T-helper 2 cell (primary cell): ENCODE measurements around the gene MMP19.
"Not testable (repeated sequence)": the region's sequence is repeated elsewhere in the genome, so short reads cannot be mapped to it uniquely, and the experiment has no call there.

Experiments used
- DNase-seq, 5 experiments: peaks; one replicate each; pipeline versions ENCODE4 v3.0.0 to v3.0.0-alpha.2; 2012 to 2022

The MMP19 gene

GRCh38 chr12:55840581-55841351 lies 2.0 kb downstream of the MMP19 start:
- no peak for DNase-seq

GRCh38 chr12:55839345-55840140 lies 3.2 kb downstream of the MMP19 start:
- no peak for DNase-seq

- DNase-seq = no peak
These were observed 4.4 kb downstream of the MMP19 start for GRCh38 chr12:55838361-55838760.

- DNase-seq = not testable (repeated sequence)
These were observed 8.3 kb downstream of the MMP19 start for GRCh38 chr12:55834400-55834799.

GRCh38 chr12:55833056-55833455 lies 9.7 kb downstream of the MMP19 start:
- DNase-seq = no peak

- DNase-seq = no peak
These were observed 11.3 kb downstream of the MMP19 start for GRCh38 chr12:55831447-55831815.

GRCh38 chr12:55830601-55831446 lies 11.9 kb downstream of the MMP19 start:
- DNase-seq = peak in 4 of 5 experiments; percentile 16 to 85 (median 25)

- peak in 3 of 5 experiments; percentile 6 to 58 (median 16) for DNase-seq
These were observed 12.7 kb downstream of the MMP19 start for GRCh38 chr12:55829967-55830600.

GRCh38 chr12:55828357-55828756 lies 14.4 kb downstream of the MMP19 start:
- DNase-seq = no peak

GRCh38 chr12:55827806-55828205 lies 14.9 kb downstream of the MMP19 start:
- DNase-seq = no peak

GRCh38 chr12:55824726-55825125 lies 18.0 kb downstream of the MMP19 start:
- DNase-seq = no peak

GRCh38 chr12:55823419-55823818 lies 19.3 kb downstream of the MMP19 start:
- DNase-seq = no peak

GRCh38 chr12:55822228-55822627 lies 20.5 kb downstream of the MMP19 start:
- no peak for DNase-seq

- no peak for DNase-seq
These were observed 22.1 kb downstream of the MMP19 start for GRCh38 chr12:55820679-55821078.

GRCh38 chr12:55818886-55819285 lies 23.9 kb downstream of the MMP19 start:
- DNase-seq = no peak

GRCh38 chr12:55818140-55818728 lies 24.5 kb downstream of the MMP19 start:
- peak in 1 of 5 experiments; percentile 92 for DNase-seq

- DNase-seq = peak; percentile 82 to 100 (median 94)
These were observed 25.2 kb downstream of the MMP19 start, which contains the start of the genes ORMDL2 and SARNP for GRCh38 chr12:55817345-55818139. ORMDL2 (plus strand) TSS chr12:55818041; CDS start chr12:55819000, 959 bp downstream. SARNP (minus strand) TSS chr12:55817724; CDS start chr12:55817701, 23 bp downstream.

GRCh38 chr12:55816881-55817344 lies 25.8 kb downstream of the MMP19 start:
- DNase-seq = no peak

- no peak for DNase-seq
These were observed 27.3 kb downstream of the MMP19 start for GRCh38 chr12:55815473-55815872.

- no peak for DNase-seq
These were observed 28.5 kb downstream of the MMP19 start for GRCh38 chr12:55814257-55814656.

- DNase-seq = no peak
These were observed 30.6 kb downstream of the MMP19 start for GRCh38 chr12:55812088-55812487.
